Ishikawa (cell line): ENCODE results near the gene ACTR3C.

Experiments
- CEBPB ChIP-seq: IDR thresholded peaks from 2 replicates; pipeline ENCODE4 v1.6.1; 2012
- CREB1 ChIP-seq: IDR thresholded peaks from 2 replicates; pipeline ENCODE4 v1.6.1; 2012; ENCODE audit warnings: low read depth
- EGR1 ChIP-seq: IDR thresholded peaks from 2 replicates; pipeline ENCODE4 v1.6.1; 2012
- EP300 ChIP-seq: IDR thresholded peaks from 2 replicates; pipeline ENCODE4 v1.6.1; 2012; ENCODE audit warnings: borderline replicate concordance
- FOXM1 ChIP-seq: IDR thresholded peaks from 2 replicates; pipeline ENCODE4 v1.6.1; 2012; ENCODE audit warnings: low read depth, borderline replicate concordance
- NFIC ChIP-seq: IDR thresholded peaks from 2 replicates; pipeline ENCODE4 v1.6.1; 2012
- RAD21 ChIP-seq: IDR thresholded peaks from 2 replicates; pipeline ENCODE4 v1.6.1; 2012; ENCODE audit warnings: low read depth
- TAF1 ChIP-seq: IDR thresholded peaks from 2 replicates; pipeline ENCODE4 v1.6.1; 2012; ENCODE audit warnings: low read depth, mild to moderate bottlenecking
- TCF12 ChIP-seq: IDR thresholded peaks from 2 replicates; pipeline ENCODE4 v1.6.1; 2012; ENCODE audit warnings: low read depth
- TEAD4 ChIP-seq: IDR thresholded peaks from 2 replicates; pipeline ENCODE4 v1.6.1; 2012
- YY1 ChIP-seq: IDR thresholded peaks from 2 replicates; pipeline ENCODE4 v1.6.1; 2012; ENCODE audit warnings: low read depth
- ZBTB7A ChIP-seq: IDR thresholded peaks from 2 replicates; pipeline ENCODE4 v1.6.1; 2012; ENCODE audit warnings: low read depth
- TF ChIP-seq, protein P1 (sequence below): IDR thresholded peaks from 2 replicates; pipeline ENCODE4 v1.6.1; 2012; ENCODE audit warnings: low read depth, mild to moderate bottlenecking
- TF ChIP-seq, protein P2 (sequence below): IDR thresholded peaks from 2 replicates; pipeline ENCODE4 v1.6.1; 2012
- TF ChIP-seq, protein P3 (sequence below): IDR thresholded peaks from 2 replicates; pipeline ENCODE4 v1.6.1; 2012

ACTR3C gene

DNA sequence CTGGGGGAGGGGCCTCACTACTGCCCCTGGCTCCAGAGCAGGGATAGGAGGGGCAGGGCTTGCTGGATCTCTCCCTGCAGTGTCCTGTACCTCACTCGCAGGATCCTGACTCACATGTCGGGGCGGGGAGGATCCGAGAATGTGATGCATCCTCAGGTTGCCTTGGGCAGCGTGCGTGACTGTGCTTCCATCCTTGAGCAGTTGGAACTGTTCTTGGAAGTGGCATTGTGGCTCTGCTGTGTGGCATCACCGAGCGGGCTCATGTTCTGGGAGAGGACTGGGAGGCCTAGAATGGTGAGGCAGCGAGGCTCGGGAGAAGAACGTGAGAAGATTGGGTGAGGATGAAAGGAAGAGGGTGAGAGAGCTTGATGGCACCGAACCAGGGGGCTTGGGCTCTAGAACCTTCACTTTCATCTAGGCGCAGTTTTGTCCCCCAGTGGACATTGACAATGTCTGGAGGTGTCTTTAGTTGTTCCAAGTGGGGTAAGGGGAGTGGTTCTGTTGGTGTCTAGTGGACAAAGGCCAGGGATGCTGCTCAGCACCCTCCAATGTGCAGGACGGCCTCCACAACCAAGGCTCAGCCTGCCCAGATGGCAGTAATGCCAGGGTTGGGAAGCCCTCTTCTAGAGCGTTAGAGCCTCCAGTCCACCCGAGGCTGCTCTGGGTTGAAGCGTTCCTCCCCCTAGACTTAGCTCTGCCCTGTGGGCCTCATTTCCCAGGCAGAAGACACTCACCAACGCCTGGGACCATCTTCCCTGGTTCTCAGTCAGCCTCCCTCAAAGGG is 9.7 kb upstream of the ACTR3C start:
- no peak for TF ChIP-seq NFIC
- TF ChIP-seq EP300 = no peak
- TF ChIP-seq RAD21 = no peak
- no peak for TF ChIP-seq TCF12
- TF ChIP-seq TEAD4 = no peak
- TF ChIP-seq, protein P1, sequence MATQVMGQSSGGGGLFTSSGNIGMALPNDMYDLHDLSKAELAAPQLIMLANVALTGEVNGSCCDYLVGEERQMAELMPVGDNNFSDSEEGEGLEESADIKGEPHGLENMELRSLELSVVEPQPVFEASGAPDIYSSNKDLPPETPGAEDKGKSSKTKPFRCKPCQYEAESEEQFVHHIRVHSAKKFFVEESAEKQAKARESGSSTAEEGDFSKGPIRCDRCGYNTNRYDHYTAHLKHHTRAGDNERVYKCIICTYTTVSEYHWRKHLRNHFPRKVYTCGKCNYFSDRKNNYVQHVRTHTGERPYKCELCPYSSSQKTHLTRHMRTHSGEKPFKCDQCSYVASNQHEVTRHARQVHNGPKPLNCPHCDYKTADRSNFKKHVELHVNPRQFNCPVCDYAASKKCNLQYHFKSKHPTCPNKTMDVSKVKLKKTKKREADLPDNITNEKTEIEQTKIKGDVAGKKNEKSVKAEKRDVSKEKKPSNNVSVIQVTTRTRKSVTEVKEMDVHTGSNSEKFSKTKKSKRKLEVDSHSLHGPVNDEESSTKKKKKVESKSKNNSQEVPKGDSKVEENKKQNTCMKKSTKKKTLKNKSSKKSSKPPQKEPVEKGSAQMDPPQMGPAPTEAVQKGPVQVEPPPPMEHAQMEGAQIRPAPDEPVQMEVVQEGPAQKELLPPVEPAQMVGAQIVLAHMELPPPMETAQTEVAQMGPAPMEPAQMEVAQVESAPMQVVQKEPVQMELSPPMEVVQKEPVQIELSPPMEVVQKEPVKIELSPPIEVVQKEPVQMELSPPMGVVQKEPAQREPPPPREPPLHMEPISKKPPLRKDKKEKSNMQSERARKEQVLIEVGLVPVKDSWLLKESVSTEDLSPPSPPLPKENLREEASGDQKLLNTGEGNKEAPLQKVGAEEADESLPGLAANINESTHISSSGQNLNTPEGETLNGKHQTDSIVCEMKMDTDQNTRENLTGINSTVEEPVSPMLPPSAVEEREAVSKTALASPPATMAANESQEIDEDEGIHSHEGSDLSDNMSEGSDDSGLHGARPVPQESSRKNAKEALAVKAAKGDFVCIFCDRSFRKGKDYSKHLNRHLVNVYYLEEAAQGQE = no peak

DNA sequence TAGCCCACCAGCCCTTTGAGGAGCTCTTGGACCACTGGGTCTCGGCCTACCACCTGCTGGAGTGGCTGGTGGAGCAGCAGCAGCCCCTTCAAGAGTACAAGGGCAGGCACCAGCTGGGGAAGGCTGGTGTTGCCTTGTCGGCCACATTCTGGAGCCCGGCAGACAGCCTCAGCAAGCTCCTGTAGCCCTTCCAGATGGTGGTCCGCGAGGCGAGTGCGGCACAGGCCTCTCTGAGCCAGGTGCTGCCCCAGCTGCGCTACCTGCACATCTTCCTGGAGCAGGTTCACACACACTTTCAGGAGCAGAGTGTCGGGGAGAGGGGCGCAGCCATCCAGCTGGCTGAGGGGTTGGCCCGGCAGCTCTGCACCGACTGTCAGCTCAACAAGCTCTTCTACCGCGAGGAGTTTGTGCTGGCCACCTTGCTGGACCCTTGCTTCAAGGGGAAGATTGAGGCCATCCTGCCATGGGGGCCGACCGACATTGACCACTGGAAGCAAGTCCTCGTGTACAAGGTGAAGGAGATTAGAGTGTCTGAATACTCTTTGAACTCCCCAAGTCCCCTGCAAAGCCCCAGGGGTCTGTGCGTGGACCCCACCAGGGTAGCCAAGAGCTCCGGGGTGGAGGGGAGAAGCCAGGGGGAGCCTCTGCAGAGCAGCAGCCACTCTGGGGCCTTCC is 7.0 kb upstream of the ACTR3C start:
- TF ChIP-seq EGR1 (no peak), NFIC (no peak), FOXM1 (no peak)

DNA sequence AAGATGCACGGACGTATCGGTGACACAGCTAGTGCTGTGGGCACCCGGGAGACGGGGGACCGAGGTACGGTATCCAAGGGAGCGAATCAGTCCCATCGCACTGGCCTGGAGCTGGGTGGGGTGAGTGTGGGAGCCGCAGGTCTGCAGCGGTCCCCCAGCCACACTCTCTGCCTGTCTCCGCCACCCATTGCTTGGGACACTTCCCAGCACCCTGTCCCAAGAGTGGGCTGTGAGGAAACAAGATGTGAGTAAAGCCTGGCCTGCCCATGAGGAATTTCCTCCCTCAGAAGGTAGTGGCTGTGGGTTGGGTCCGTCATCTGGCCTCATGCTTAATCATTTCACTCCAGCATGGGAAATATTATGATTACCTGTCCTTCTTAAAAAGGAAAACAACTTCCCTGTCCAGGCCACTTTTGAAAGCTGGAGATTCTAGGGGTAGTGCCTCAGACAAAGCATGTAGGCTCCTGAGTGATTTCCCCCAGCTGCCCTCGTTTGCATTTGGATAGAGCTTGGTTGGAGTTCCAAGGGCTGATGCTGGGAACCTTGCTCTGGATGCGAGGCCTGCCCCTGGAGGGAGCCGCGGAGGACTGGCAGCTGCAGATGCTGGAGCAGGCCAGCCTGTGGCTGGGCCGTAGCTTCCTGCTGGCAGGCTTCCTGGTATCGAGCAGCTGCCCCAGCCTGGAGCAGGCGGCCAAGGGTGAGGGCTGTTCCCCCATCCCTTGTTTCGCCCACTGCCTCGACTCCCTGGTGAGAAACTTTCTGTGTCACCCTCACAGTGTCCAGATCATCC is 6.2 kb upstream of the ACTR3C start:
- TF ChIP-seq TEAD4 (no peak), FOXM1 (no peak), RAD21 (no peak), YY1 (no peak), ZBTB7A (no peak), CEBPB (no peak), CREB1 (no peak)
- TF ChIP-seq, protein P2, sequence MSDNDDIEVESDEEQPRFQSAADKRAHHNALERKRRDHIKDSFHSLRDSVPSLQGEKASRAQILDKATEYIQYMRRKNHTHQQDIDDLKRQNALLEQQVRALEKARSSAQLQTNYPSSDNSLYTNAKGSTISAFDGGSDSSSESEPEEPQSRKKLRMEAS = no peak
- TF ChIP-seq, protein P1 = no peak

DNA sequence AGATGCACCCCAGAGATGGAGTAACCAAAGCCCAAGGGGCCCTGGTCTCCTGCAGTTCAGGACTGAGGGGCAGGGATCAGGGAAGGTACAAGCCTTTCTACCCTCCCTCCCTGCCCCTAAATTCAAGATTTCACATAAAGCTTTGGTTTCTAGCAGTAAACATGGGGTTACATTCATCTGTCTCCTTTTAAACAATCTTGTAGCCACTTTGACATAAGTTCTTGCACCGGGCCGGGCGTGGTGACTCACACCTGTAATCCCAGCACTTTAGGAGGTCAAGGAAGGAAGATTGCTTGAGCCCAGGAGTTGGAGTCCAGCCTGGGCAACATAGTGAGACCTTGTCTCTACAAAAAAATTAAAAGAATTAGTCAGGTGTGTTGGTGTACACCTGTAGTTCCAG is 4.0 kb upstream of the ACTR3C start:
- TF ChIP-seq FOXM1 (no peak), EP300 (no peak), RAD21 (no peak), YY1 (no peak), TEAD4 (no peak), EGR1 (no peak), NFIC (no peak), TCF12 (no peak), CREB1 (no peak), TAF1 (no peak), ZBTB7A (no peak)
- TF ChIP-seq, protein P2 = no peak
- TF ChIP-seq, protein P3, sequence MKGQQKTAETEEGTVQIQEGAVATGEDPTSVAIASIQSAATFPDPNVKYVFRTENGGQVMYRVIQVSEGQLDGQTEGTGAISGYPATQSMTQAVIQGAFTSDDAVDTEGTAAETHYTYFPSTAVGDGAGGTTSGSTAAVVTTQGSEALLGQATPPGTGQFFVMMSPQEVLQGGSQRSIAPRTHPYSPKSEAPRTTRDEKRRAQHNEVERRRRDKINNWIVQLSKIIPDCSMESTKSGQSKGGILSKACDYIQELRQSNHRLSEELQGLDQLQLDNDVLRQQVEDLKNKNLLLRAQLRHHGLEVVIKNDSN = no peak
- TF ChIP-seq, protein P1 = no peak
